Activated CD8-positive, alpha-beta T cell treated with anti-CD3 and anti-CD28 coated beads for 36 hours (primary cell): ENCODE results near the gene NSDHL. TPM values are rescaled to one million over a fixed set of nuclear protein-coding genes. Genes with fewer than 3 reads are reported as not detected.
A peak's percentile ranks its signal among the peaks of the same experiment; 100 is the strongest.
"Not testable (repeated sequence)": the region's sequence is repeated elsewhere in the genome, so short reads cannot be mapped to it uniquely, and the experiment has no call there.

Experiments
- ATAC-seq: fragments of 200-7000 bp; cut with Tn5 transposase; one replicate; pipeline ENCODE4 v1.10.0; 2021; ENCODE audit warnings: mild to moderate bottlenecking, moderate library complexity
- CTCF ChIA-PET: fragments of 350-600 bp; sonication (Branson Sonifier 250); formaldehyde crosslinking; loops from one replicate; lab custom pipeline; 2021; ENCODE audit warnings: antibody characterized with exemption; lab: Charles Lee
- POLR2A ChIA-PET: fragments of 350-600 bp; sonication (Branson Sonifier 250); formaldehyde crosslinking; loops from one replicate; lab custom pipeline; 2021; ENCODE audit warnings: antibody characterized with exemption; lab: Charles Lee
- DNase-seq: peaks from one replicate; pipeline ENCODE4 v3.0.0-alpha.2; 2020
- H3K27ac Mint-ChIP-seq: one replicate; pipeline ENCODE4 v1.8.0; 2021; ENCODE audit warnings: mild to moderate bottlenecking, mixed read lengths
- H3K27me3 Mint-ChIP-seq: one replicate; pipeline ENCODE4 v1.8.0; 2021; ENCODE audit warnings: mixed read lengths
- H3K36me3 Mint-ChIP-seq: one replicate; pipeline ENCODE4 v1.8.0; 2021; ENCODE audit warnings: low read depth, mixed read lengths
- H3K4me1 Mint-ChIP-seq: one replicate; pipeline ENCODE4 v1.8.0; 2021; ENCODE audit warnings: low read depth, mixed read lengths
- H3K4me3 Mint-ChIP-seq: one replicate; pipeline ENCODE4 v1.8.0; 2021; ENCODE audit warnings: mild to moderate bottlenecking, moderate library complexity, mixed read lengths
- H3K9me3 Mint-ChIP-seq: one replicate; pipeline ENCODE4 v1.8.0; 2021; ENCODE audit warnings: mixed read lengths
- intact Hi-C: fragments of 100-400 bp; cut with micrococcal nuclease; formaldehyde crosslinking; loops from one replicate; pipeline ENCODE4 v1.10.0; 2022
- total RNA-seq, 2 experiments: library from RNA; stranded (reverse); gene quantifications; one replicate each; pipeline ENCODE4 v1.2.3, GENCODE V29; 2021
- TF ChIP-seq, protein P1 (sequence below): fragments of 200-600 bp; IDR thresholded peaks from one replicate; pipeline ENCODE4 v1.8.0; 2022; ENCODE audit warnings: antibody characterized with exemption, mild to moderate bottlenecking

The NSDHL gene
- total RNA-seq, 2 experiments from 2014 or later, result 15.0 to 15.8 TPM

DNA sequence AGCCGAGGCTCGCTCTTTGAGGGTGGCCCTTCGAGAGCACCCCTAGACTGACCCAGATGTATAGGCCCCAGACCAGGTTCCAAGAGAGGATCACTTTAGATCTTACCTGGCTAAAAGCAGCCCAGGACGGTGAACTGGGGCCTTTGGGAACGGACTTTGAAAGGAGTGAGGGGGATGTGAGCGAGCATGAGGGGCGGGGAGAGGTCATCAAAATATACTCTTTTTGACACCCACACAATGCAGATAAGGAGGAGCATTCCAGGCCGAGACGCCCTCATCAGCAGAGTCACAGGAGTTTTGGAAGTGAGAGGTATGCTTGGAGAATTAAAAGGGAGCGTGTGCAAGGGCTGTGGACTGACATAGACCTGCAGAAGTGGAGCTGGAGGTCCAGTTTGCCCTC is 528 bp downstream of the NSDHL start:
- intact Hi-C loops, result no loop called here
- Mint-ChIP-seq H3K36me3 (peaks cover 7% of the 10 kb centered on the region), H3K27me3 (no peaks in the 10 kb centered on the region), H3K4me3 (peak overlapping the region; percentile 88), H3K9me3 (no peaks in the 10 kb centered on the region), H3K4me1 (peaks cover 23% of the 10 kb centered on the region), H3K27ac (peak overlapping the region; percentile 88)
- TF ChIP-seq, protein P1, sequence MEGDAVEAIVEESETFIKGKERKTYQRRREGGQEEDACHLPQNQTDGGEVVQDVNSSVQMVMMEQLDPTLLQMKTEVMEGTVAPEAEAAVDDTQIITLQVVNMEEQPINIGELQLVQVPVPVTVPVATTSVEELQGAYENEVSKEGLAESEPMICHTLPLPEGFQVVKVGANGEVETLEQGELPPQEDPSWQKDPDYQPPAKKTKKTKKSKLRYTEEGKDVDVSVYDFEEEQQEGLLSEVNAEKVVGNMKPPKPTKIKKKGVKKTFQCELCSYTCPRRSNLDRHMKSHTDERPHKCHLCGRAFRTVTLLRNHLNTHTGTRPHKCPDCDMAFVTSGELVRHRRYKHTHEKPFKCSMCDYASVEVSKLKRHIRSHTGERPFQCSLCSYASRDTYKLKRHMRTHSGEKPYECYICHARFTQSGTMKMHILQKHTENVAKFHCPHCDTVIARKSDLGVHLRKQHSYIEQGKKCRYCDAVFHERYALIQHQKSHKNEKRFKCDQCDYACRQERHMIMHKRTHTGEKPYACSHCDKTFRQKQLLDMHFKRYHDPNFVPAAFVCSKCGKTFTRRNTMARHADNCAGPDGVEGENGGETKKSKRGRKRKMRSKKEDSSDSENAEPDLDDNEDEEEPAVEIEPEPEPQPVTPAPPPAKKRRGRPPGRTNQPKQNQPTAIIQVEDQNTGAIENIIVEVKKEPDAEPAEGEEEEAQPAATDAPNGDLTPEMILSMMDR, result no peak
- ChIA-PET POLR2A (interaction anchor here (1.2 kb wide), 1 partner anchor 40 kb away, joined by 3 read pairs; no protein-coding TSS in a partner anchor), CTCF (interaction anchor here (0.8 to 1.7 kb wide), 3 partner anchors 10 to 110 kb away, joined by 3 to 7 read pairs (median 4); no protein-coding TSS in a partner anchor)
- ATAC-seq, result no peak
- DNase-seq, result no peak

DNA sequence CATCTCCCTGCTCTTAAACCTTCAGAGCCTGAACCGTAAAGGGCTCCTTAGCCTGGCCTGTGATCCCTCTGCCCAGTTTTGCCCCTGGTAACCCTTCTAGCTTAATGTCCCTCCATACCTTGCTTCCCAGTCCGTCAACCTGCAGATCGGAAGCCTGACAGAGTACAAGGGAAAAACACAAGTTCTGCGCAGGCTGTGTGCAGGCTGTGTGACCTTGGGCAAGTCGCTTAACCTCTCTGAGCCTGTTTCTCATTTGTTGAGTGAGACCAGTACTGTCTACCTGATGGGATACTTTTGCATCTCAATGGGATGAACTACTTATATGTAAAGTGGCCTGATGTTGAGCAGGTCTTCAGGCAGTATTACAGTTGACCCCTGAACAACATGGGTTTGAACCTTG is 1.7 kb downstream of the NSDHL start:
- intact Hi-C loops, result no loop called here
- Mint-ChIP-seq H3K36me3 (peaks cover 11% of the 10 kb centered on the region), H3K27me3 (no peaks in the 10 kb centered on the region), H3K27ac (no peak overlapping the region), H3K4me3 (peak overlapping the region; percentile 88), H3K9me3 (no peaks in the 10 kb centered on the region), H3K4me1 (peaks cover 25% of the 10 kb centered on the region)
- ATAC-seq (no peak), DNase-seq (no peak)
- TF ChIP-seq, protein P1, result no peak
- ChIA-PET CTCF (interaction anchor here (0.8 to 1.0 kb wide), 3 partner anchors 11 to 109 kb away, joined by 3 to 4 read pairs (median 3); no protein-coding TSS in a partner anchor), POLR2A (no interaction called here)

DNA sequence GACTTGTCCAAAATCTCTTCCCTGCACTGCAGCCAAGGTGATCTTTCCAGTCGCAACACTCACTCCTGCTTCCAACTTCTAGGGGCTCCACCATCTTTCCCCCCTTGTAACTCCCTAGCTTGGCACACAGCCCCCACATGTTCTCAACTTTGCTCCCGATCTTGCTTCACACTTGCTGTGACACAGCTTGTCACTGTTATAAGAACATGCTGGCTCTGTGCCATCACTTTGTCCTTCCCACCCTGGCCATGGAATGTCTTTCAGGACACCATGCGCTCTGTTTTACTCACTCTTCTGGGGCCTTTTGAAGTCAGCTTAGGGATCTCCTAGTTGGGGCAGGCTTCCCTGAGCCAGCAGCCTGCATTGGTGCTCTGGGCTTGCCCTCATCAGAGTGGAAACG is 2.5 kb downstream of the NSDHL start:
- TF ChIP-seq, protein P1, result no peak
- Mint-ChIP-seq H3K9me3 (no peaks in the 10 kb centered on the region), H3K27ac (no peak overlapping the region), H3K36me3 (peaks cover 11% of the 10 kb centered on the region), H3K4me1 (peaks cover 27% of the 10 kb centered on the region), H3K27me3 (no peaks in the 10 kb centered on the region), H3K4me3 (no peak overlapping the region)
- ATAC-seq (no peak), DNase-seq (no peak)
- ChIA-PET CTCF (interaction anchor here (1.0 kb wide), 1 partner anchor 12 kb away, joined by 3 read pairs; no protein-coding TSS in a partner anchor), POLR2A (no interaction called here)
- intact Hi-C loops, result no loop called here

DNA sequence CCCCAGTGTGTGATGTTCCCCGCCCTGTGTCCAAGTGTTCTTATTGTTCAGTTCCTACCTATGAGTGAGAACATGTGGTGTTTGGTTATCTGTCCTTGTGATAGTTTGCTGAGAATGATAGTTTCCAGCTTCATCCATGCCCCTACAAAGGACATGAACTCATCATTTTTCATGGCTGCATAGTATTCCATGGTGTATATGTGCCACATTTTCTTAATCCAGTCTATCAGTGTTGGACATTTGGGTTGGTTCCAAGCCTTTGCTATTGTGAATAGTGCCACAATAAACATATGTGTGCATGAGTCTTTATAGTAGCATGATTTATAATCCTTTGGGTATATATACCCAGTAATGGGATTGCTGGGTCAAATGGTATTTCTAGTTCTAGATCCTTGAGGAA is 4.6 kb downstream of the NSDHL start:
- intact Hi-C loops, CTCF ChIA-PET, ATAC-seq, H3K9me3 Mint-ChIP-seq, H3K27ac Mint-ChIP-seq, H3K27me3 Mint-ChIP-seq, DNase-seq, POLR2A ChIA-PET, H3K4me3 Mint-ChIP-seq: not testable (repeated sequence)
- H3K4me1 Mint-ChIP-seq, result peaks cover 28% of the 10 kb centered on the region
- peaks cover 11% of the 10 kb centered on the region for H3K36me3 Mint-ChIP-seq

DNA sequence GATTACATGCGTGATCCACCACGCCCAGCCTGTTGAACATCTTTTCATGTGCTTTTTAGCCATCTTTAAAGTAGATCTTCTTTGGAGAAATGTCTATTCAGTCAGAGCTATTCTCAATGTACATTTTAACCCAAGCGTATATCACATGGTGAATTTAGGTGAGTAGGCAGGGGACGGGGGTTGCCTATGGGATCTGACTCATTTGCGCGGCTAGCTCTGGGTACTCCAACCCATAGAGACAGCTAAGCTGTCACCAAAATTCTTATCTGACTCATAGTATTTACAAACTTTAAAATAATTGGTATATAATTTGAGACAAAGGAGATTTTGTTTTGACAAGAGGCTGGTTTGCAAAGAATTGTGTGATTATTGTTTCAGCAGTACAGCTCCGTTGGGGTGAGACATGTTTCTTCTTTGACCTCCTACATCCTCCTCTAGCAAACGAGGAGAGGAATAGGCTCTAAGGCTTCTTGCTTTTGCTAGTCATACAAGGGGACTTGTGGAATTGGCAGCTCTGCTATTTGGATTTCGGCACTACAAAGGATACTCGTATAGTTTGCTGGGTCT is 12.0 kb downstream of the NSDHL start:
- Mint-ChIP-seq H3K27ac (no peak overlapping the region), H3K4me1 (peaks cover 6% of the 10 kb centered on the region), H3K4me3 (no peak overlapping the region), H3K9me3 (no peaks in the 10 kb centered on the region), H3K36me3 (peaks cover 6% of the 10 kb centered on the region), H3K27me3 (no peaks in the 10 kb centered on the region)
- no peak for DNase-seq
- ChIA-PET CTCF (no interaction called here), POLR2A (no interaction called here)
- intact Hi-C loops, result no loop called here
- TF ChIP-seq, protein P1, result no peak
- ATAC-seq, result no peak
